ENCODE results near the gene ELMO1. TPM values are rescaled to one million over a fixed set of nuclear protein-coding genes. Genes with fewer than 3 reads are reported as not detected.

The ELMO1 gene
- polyA plus RNA-seq, 1 experiment: not detected

- CTCF ChIA-PET: no interaction called here
- Histone ChIP-seq H3K9me3 (ENCODE audit: control insufficient read depth, insufficient read depth, low read length) (peaks cover 27% of the 10 kb centered on the region), H3K27me3 (ENCODE audit: control insufficient read depth, insufficient read depth, low read length) (no peaks in the 10 kb centered on the region), H3K27ac (ENCODE audit: low read depth, low read length) (no peak overlapping the region), H3K4me3 (ENCODE audit: low read depth, low read length) (no peak overlapping the region)
- POLR2A ChIA-PET: no interaction called here
- no peak for DNase-seq (ENCODE audit: low read depth, low spot score)
- TF ChIP-seq, protein P1, sequence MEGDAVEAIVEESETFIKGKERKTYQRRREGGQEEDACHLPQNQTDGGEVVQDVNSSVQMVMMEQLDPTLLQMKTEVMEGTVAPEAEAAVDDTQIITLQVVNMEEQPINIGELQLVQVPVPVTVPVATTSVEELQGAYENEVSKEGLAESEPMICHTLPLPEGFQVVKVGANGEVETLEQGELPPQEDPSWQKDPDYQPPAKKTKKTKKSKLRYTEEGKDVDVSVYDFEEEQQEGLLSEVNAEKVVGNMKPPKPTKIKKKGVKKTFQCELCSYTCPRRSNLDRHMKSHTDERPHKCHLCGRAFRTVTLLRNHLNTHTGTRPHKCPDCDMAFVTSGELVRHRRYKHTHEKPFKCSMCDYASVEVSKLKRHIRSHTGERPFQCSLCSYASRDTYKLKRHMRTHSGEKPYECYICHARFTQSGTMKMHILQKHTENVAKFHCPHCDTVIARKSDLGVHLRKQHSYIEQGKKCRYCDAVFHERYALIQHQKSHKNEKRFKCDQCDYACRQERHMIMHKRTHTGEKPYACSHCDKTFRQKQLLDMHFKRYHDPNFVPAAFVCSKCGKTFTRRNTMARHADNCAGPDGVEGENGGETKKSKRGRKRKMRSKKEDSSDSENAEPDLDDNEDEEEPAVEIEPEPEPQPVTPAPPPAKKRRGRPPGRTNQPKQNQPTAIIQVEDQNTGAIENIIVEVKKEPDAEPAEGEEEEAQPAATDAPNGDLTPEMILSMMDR (IDR thresholded peaks at IDR 0.05; ENCODE audit: low read depth, low read length): no peak
Measured at GRCh38 chr7:37393476-37393875, 55.2 kb downstream of the ELMO1 start.

DNA sequence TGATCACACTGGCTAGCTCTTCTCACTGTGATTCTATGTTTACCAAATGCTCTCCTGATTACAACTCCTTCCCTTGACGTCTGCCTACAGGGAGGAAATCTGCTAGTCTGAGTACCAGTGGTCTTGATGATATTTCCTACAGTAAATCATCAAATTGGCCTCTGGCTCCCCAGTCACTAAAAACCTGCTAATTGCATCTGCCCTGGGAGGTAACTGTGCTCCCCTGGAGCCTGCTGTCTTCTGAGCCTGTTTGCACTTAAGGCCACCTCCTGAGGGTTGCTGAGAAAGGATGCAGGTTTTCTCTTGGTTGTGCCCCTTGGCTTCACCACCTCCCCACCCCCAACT lies 56.0 kb downstream of the ELMO1 start:
- no peaks in the 10 kb centered on the region for H3K27me3 ChIP-seq (ENCODE audit: control insufficient read depth, insufficient read depth, low read length)
- no peak overlapping the region for H3K27ac ChIP-seq (ENCODE audit: low read depth, low read length)
- ChIA-PET CTCF (no interaction called here), POLR2A (no interaction called here)
- no peak for DNase-seq (ENCODE audit: low read depth, low spot score)
- H3K9me3 ChIP-seq (ENCODE audit: control insufficient read depth, insufficient read depth, low read length): peaks cover 25% of the 10 kb centered on the region
- no peak overlapping the region for H3K4me3 ChIP-seq (ENCODE audit: low read depth, low read length)
- TF ChIP-seq, protein P1 (IDR thresholded peaks at IDR 0.05; ENCODE audit: low read depth, low read length): no peak

GRCh38 chr7:37391791-37392672 lies 56.6 kb downstream of the ELMO1 start:
- Histone ChIP-seq H3K4me3 (ENCODE audit: low read depth, low read length) (no peak overlapping the region), H3K27me3 (ENCODE audit: control insufficient read depth, insufficient read depth, low read length) (no peaks in the 10 kb centered on the region), H3K9me3 (ENCODE audit: control insufficient read depth, insufficient read depth, low read length) (peaks cover 25% of the 10 kb centered on the region), H3K27ac (ENCODE audit: low read depth, low read length) (no peak overlapping the region)
- TF ChIP-seq, protein P1 (IDR thresholded peaks at IDR 0.05; ENCODE audit: low read depth, low read length): no peak
- CTCF ChIA-PET: no interaction called here
- no peak for DNase-seq (ENCODE audit: low read depth, low spot score)
- POLR2A ChIA-PET: no interaction called here

DNA sequence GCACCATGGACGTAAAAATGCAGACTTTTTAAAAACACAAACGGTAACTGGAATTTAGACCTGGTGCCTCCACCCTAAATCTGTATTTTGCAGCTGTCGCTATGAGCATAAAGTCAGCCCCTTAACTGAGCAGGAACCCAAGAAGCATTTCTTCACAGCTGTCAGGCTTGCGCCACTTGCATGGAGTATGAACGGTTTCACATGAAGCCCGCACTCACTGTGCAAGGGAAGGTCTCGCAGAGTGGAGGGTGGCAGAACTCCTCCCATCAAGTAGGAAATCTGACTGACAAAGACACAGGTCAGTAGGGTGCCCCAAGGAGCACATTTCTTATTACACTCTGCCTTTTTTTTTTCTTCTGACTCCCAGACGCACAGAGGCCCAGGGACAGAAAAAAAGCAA lies 58.5 kb downstream of the ELMO1 start:
- ChIA-PET CTCF (no interaction called here), POLR2A (no interaction called here)
- Histone ChIP-seq H3K27ac (ENCODE audit: low read depth, low read length) (no peak overlapping the region), H3K9me3 (ENCODE audit: control insufficient read depth, insufficient read depth, low read length) (peaks cover 40% of the 10 kb centered on the region), H3K4me3 (ENCODE audit: low read depth, low read length) (no peak overlapping the region), H3K27me3 (ENCODE audit: control insufficient read depth, insufficient read depth, low read length) (no peaks in the 10 kb centered on the region)
- no peak for DNase-seq (ENCODE audit: low read depth, low spot score)
- TF ChIP-seq, protein P1 (IDR thresholded peaks at IDR 0.05; ENCODE audit: low read depth, low read length): no peak

GRCh38 chr7:37388811-37389210 lies 59.9 kb downstream of the ELMO1 start:
- no peak for DNase-seq (ENCODE audit: low read depth, low spot score)
- CTCF ChIA-PET: no interaction called here

More at GRCh38 chr7:37388811-37389210, 59.9 kb downstream of the ELMO1 start:
- Histone ChIP-seq H3K9me3 (ENCODE audit: control insufficient read depth, insufficient read depth, low read length) (peaks cover 37% of the 10 kb centered on the region), H3K27ac (ENCODE audit: low read depth, low read length) (no peak overlapping the region), H3K4me3 (ENCODE audit: low read depth, low read length) (no peak overlapping the region), H3K27me3 (ENCODE audit: control insufficient read depth, insufficient read depth, low read length) (no peaks in the 10 kb centered on the region)
- POLR2A ChIA-PET: no interaction called here
- TF ChIP-seq, protein P1 (IDR thresholded peaks at IDR 0.05; ENCODE audit: low read depth, low read length): no peak
